Activated CD4-positive, alpha-beta T cell treated with anti-CD3 and anti-CD28 coated beads for 24 hours (primary cell): Measurements from ENCODE around the gene ATG16L1.

Experiments
- DNase-seq, 2 donors: peaks; one replicate each; pipeline ENCODE4 v3.0.0-alpha.2; 2020; ENCODE audit warnings: low read depth in 2 of 2

Gene ATG16L1

DNA sequence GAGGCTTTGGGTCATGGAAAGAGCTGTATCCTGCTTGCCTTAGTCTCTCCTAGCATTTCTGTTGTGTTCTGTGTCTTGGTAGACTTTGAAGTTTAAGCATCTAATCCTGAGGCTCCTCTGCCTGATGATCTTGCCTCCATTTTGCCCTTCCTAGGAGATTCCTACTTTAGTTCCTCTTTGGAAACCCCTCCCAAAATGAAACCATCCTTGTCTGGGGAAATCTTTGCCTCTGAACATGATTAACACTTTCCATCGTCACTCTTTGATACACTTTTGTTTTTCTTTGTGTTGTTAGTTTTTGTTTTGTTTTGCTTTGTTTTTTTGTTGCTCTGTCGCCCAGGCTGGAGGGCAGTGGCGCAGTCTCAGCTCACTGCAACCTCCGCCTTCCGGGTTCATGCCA lies 9.2 kb downstream of the ATG16L1 start:
- no peak for DNase-seq

DNA sequence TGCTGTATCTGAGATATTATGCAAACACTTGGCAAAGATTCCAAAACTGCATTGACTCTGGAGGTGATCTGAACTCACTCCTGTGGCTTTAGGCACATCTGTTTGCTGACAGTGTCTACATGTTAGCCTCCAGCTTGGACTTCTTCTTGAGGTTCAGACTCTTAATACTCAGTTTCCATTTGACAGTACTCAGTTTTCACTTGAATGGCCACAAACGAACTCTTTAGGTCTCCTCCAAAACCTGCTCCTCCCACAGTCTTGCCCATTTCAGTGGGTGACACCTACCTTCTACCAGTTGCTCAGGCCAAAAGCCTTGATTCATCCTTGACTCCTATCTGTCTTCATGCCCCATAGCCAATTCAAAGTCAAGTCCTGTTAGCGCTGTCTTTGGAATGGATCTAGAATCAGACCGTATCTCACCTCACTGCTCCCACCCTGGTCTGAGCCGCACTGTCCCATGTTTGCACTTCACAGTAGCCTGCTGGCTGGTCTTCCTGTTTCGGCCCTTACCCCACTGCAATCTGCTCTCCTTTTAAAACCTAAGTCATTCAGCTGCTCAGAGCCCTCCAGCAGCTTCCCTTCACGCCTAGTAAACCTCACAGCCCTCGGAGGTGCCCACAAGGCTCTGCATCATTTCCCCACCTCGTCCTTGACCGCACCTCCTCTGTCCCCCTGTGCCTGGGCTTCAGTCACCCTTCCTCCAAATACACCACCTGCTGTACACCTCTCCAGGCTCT lies 10.5 kb downstream of the ATG16L1 start:
- no peak for DNase-seq

DNA sequence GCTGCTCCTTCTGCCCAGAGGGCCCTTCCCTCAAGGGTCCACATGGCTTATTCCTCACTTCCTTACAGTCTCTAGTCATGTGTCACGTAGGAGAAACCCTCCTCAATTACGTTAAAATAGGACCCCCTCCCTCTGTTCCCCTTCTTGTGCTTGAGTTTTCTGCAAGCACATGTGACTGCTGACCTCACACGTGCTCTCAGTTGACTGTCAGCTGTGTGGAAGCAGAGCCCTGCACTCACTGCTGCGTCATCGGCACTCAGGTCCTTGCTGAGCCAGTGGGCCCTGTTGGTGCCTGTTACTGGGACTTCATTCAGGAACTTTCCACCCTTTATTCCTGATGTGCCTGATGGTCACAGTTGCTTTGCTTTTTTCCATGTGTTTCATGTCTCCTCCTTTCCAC lies 11.1 kb downstream of the ATG16L1 start:
- DNase-seq: no peak

DNA sequence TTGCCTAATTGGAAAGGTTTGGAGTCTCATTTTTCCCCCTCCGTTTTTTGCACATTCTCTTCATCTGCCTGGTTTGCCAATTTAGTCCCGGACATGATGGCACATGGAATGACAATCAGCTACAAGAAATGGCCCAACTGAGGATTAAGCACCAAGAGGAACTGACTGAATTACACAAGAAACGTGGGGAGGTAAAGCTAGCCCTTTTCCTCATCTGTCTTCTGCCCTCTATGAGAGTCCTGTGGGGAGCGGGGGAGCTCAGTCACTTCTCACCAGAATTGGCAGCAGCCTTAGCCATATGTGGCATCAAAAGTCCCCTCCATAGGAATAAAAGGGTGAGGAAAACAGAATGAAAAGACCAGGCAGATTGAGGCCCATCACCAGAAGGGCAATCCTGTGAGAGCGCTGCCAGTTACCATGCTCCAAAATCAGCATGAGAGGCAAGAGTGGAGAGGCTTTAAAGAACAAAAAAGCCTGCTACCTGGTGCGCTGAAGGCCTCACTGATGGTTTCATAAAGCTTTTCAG lies 11.6 kb downstream of the ATG16L1 start:
- no peak for DNase-seq

DNA sequence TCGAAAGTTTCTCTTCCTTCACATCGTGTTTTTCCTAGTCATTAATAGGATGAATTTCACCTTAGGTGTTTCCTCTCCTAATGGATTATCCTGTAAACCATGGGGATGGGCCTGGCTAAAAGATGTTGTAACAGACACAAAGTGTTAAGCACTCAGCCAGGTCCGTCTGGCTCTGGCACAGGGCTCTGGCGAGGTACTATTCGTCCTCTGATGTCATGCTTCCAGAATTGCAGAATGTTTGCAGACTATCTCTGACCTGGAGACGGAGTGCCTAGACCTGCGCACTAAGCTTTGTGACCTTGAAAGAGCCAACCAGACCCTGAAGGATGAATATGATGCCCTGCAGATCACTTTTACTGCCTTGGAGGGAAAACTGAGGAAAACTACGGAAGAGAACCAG lies 13.2 kb downstream of the ATG16L1 start:
- DNase-seq: no peak

GRCh38 chr2:233265899-233266431 lies 14.5 kb downstream of the ATG16L1 start:
- no peak for DNase-seq

DNA sequence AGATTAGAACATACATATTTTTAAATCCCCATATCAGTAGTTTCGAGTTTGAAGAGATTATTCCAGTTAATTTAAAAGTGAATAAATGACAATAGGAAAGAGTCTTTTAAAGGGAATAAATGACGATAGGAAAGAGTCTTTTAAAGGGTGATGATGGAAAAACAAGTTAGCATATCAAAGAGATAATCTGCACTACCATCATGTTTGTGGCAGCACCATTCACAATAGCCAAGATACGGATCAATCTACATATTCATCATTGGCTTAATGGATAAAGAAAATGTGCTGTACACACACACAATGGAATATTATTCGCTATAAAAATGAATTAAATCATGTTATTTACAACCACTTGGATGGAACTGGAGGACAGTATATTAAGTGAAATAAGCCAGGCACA lies 15.0 kb downstream of the ATG16L1 start:
- DNase-seq: no peak

GRCh38 chr2:233267516-233268245 lies 16.2 kb downstream of the ATG16L1 start:
- DNase-seq: peak; percentile 31 to 44

DNA sequence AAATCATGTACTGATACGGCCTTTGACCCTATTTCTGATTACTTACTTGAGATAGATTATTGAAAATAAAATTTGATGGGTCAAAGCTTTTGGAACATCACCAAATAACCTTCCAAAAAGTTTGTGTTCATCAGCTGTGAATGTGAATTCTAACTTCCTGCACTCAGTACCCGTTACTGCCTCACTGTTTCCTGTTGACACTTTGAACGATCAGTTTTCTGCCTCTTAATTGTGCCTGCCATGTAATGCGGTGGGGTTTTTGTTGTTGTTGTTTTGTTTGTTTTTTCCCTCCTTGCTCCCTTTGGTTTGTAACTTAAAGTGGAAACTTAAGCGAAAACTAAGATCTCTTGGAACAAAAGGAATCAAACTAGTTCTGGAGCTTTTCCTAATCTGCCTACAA lies 18.9 kb downstream of the ATG16L1 start:
- DNase-seq: no peak

DNA sequence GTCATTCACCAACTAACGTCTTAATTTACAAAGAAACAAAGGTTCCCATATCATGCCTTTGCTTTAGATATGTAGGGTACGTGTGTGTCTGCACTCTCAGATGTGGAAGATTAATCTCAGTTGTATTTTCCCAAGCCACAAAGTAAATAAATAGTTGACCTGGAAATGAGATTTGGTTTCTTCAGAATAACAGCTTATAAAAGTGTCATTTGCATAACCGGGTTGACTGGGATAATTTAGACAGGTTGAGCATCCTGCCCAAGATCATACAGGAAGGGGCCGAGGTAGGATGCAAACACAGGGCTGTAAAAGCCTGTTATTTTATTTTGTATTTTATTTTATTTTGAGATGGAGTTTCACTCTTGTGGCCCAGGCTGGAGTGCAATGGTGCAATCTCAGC lies 19.5 kb downstream of the ATG16L1 start:
- DNase-seq: no peak

GRCh38 chr2:233271693-233272092 lies 20.2 kb downstream of the ATG16L1 start:
- DNase-seq: no peak

GRCh38 chr2:233273120-233273519 lies 21.6 kb downstream of the ATG16L1 start:
- DNase-seq: no peak

DNA sequence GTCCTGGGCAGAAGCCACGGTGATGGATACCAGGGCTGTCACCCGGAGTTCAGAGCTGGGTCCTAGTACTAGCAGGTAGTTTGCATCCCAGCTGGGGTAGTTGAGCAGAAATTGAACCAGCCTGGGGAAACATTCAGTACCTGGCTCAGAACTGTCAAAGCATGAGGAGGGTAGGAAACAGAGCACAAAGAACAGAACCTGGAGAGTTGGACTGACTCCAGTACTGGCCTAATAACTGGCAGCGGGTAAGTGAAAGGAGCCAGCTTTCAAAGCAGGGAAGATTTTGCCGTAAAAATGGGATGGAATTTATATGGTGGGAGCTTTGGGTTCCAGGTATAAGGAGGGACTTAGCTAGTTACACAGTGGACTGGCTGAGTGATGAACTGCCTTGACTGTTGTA lies 23.8 kb downstream of the ATG16L1 start:
- DNase-seq: no peak

DNA sequence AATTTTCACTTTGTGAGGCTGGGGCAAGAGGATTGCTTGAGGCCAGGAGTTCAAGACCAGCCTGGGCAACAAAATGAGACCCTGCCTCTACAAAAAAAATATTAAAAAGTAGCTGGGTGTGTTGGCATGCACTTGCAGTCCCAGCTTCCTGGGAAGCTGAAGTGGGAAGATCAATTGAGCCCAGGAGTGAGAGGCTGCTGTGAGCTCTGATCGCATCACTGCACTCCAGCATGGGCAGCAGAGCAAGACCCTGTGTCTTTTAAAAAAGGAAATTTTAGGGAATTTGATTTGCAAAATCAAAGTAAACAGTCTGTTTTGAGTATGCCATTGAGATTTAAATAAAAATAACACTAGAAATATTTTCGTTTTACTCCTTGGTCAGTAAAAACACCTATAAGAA lies 27.4 kb downstream of the ATG16L1 start:
- no peak for DNase-seq

- DNase-seq: no peak
Measured at GRCh38 chr2:233280114-233280693, 28.7 kb downstream of the ATG16L1 start.

DNA sequence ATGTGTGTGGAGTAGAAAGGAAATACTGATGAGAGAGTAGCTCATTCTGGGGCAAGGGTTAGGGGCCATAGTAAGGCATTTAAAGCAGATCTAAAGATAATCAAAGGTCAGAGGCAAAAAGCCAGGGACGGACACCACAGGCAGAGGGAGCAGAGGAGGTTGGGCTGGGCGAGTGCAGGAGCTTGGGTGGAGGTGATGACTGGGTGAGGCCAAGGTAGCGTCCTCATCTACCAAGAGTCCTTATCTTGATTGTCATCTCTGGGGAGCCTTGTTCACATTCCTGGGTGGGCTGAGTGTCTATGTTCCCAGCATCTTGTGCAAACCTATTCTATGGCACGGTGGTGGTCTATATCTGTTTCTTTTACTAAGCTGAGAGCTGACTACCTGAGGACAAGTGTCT lies 30.1 kb downstream of the ATG16L1 start:
- no peak for DNase-seq

DNA sequence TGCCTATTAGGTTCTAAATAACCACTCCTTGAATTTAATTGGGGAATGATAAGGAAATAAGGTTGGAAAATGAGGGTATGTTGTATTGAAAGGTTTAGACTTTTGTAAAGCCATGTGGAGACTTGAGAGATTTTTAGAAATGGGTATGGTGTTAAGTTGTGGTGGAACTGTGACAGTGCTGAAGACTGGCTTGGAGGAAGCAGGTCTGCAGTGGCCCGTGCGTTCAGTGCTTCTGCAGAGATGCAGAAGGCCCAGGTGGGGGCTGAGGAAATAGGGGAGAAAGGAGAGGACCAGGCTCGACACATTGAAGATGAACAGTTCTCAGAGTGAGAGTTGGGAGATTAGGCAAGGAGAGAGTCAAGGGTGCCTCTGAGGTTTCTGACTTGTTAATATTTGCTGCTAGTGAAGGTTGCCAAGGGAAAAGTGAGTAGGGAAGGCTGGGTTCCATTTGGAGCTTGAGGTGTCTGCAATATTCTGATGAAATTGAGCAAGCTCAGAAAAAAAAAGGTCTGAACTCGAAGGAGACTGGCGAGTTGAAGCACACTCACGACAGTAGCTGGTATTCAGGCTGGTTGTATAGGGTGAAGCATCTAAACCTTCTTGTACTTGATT lies 30.6 kb downstream of the ATG16L1 start:
- no peak for DNase-seq

DNA sequence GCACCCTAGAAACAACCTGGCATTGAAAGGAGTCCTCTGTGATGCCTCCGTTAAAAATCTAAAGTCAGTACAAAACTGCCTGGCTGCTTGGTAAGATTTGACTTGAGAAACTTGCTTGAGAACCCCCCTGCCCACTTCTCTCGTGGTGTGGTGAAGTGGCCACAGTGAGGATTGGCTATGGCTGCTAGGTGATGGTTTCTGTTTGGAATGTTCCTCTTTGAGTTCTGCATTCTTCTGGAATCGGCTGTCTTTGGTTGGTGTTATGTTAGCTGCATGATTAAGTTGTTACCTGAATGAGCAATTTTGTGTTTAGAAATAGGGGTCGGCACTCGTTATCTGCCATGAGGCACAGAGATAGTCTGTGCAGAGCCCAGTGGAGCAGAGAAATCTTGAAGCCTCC lies 34.4 kb downstream of the ATG16L1 start:
- DNase-seq: no peak

- DNase-seq: no peak
Measured at GRCh38 chr2:233287871-233288270, 36.4 kb downstream of the ATG16L1 start.

- DNase-seq: no peak
Measured at GRCh38 chr2:233288663-233289062, 37.2 kb downstream of the ATG16L1 start.

GRCh38 chr2:233289648-233290047 lies 38.2 kb downstream of the ATG16L1 start:
- no peak for DNase-seq
